ENCODE data around the gene ZNF592.

Gene ZNF592

DNA sequence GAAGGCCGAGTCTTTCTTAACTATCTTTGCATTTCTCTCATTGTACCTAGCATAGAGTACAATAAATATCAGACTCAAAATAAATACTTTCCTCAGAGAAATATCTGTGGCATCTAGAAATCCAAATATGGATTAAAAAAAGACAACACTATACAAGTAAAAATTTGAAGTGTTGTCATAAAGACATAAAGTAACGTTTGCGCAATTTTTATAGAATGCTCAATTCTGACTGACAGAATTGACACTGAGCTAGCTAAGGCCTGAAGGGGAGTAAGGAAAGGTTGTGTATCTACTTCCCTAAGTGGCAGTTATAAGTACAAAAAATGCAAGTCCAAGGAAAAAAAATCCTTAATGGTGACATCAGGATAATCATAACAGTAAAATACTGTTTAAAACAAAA, 33.6 kb upstream of the ZNF592 start (continued):
- TF ChIP-seq, protein P1, sequence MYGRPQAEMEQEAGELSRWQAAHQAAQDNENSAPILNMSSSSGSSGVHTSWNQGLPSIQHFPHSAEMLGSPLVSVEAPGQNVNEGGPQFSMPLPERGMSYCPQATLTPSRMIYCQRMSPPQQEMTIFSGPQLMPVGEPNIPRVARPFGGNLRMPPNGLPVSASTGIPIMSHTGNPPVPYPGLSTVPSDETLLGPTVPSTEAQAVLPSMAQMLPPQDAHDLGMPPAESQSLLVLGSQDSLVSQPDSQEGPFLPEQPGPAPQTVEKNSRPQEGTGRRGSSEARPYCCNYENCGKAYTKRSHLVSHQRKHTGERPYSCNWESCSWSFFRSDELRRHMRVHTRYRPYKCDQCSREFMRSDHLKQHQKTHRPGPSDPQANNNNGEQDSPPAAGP (tag by site-specific recombination; IDR thresholded peaks at IDR 0.05), result no peak
- no peak for TF ChIP-seq ZFP3 (tag by site-specific recombination; IDR thresholded peaks at IDR 0.05; ENCODE audit: low read depth)
- TF ChIP-seq ZNF157 (tag by site-specific recombination; IDR thresholded peaks at IDR 0.05), result no peak
- TF ChIP-seq ZNF214 (tag by site-specific recombination; IDR thresholded peaks at IDR 0.05; ENCODE audit: borderline replicate concordance), result no peak

DNA sequence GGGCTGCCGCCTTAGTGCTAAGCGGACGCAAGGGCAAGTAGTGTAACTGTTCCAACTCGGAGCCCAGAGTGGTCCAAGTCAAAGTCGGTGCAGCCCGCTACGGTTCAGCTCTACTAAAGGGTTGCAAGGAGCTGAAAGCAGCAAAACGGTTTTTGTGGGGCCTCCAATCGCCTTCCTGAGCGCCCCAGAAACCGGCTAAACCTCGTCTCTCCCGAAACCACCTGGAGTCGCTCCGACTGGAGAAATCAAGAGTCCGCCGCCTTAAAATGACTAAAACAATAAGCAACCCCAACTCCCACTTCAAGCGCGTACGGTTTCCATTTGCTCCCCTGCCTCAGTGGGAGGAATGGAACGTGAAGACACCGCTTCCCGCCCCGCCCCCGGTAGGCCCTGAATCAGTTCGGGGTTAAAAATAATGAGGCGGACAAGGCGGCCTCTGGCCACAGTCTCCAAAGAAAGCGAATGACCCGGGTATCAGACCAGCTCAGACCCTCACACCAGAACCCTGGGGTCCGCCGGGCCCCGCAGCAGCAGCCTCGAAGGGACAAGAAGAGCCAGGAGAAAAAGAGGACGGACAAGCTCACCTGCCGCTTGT, 32.9 kb upstream of the ZNF592 start:
- ChIA-PET CTCF (interaction anchor here (0.7 to 1.3 kb wide), 5 partner anchors 33 to 129 kb away, joined by 3 to 4 read pairs (median 3); partner anchors contain the start of gene WDR73), POLR2A (interaction anchor here (0.6 to 3.7 kb wide), 31 partner anchors 9 to 265 kb away, joined by 3 to 64 read pairs (median 6); partner anchors contain the start of genes WDR73 and ZSCAN2)
- Histone ChIP-seq H3K9me3 (ENCODE audit: control insufficient read depth, insufficient read depth, low read depth, low read length) (no peaks in the 10 kb centered on the region), H3K27ac (ENCODE audit: extremely low read depth, low read depth, low read length) (peak overlapping the region; percentile 79), H3K4me3 (ENCODE audit: low read depth, low read length) (peak overlapping the region; percentile 78), H3K36me3 (ENCODE audit: control insufficient read depth in 2 of 2, insufficient read depth in 1 of 2, low read length in 2 of 2) (peaks cover 10 to 20% of the 10 kb centered on the region in 2 experiments; a peak in 2 of 3 replicates), H3K4me1 (ENCODE audit: control insufficient read depth, insufficient read depth, low read length) (peaks cover 3% of the 10 kb centered on the region; the same call in 1 of the 2 replicates)
- TF ChIP-seq EGR2 (tag by site-specific recombination; IDR thresholded peaks at IDR 0.05; ENCODE audit: low read depth), result 0 out of 2 replicates have a peak, but pooled peaks have one; percentile 6
- no peak for TF ChIP-seq ZFHX2 (tag by site-specific recombination; conservative IDR thresholded peaks at IDR 0.05)

DNA sequence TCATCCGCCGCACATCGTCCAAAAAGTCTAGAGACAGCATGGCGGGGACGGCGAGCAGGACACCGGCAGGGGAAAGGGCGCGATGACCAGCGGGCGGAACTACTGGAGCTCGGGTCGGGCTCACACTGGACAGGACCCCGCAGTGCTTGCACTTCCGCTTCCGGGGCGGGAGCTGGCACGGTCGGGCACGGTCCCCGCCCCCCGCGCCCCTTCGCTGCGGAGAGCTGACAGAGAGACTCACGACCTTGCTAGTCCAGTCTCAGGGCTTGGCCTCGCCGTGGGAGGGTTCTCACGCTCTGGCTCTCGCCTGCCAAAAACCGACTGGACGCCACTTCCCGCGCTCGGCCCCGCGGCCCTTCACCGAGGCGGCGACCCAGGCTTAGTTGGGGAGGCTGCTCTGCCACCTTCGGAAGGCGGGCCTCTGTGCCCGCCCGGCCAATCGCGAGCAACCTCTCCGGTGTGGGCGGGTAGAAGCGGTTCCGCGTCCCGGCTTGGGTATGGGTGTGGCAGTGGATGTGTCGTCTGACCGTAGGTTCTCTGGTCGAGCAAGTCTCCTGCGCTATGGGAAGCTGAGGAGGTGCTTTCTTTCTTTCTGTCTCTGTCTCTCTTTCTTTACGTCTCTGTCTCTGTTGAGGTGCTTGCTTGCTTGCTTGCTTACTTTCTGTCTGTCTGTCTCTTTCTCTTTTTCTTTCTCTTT, 32.2 kb upstream of the ZNF592 start, which contains the start of gene SEC11A:
Gene SEC11A (minus strand): TSS at position 104 of the 697 bp plus-strand sequence. CDS start 64 bp downstream, at position 40.
- ChIA-PET POLR2A (interaction anchor here (0.5 to 3.7 kb wide), 35 partner anchors 9 to 265 kb away, joined by 3 to 64 read pairs (median 5); partner anchors contain the start of genes WDR73 and ZSCAN2), CTCF (interaction anchor here (0.7 to 1.4 kb wide), 10 partner anchors 13 to 212 kb away, joined by 3 to 4 read pairs (median 3); partner anchors contain the start of gene WDR73)
- peaks cover 4 to 14% of the 10 kb centered on the region in 2 experiments; a peak in 2 of 3 replicates for H3K36me3 ChIP-seq (ENCODE audit: control insufficient read depth in 2 of 2, insufficient read depth in 1 of 2, low read length in 2 of 2)
- peak within 1 kb of the TSS; percentile 79 for H3K27ac ChIP-seq (ENCODE audit: extremely low read depth, low read depth, low read length)
- peaks cover 3% of the 10 kb centered on the region; the same call in 1 of the 2 replicates for H3K4me1 ChIP-seq (ENCODE audit: control insufficient read depth, insufficient read depth, low read length)
- H3K4me3 ChIP-seq (ENCODE audit: low read depth, low read length), result peak within 1 kb of the TSS; percentile 78
- no peaks in the 10 kb centered on the region for H3K9me3 ChIP-seq (ENCODE audit: control insufficient read depth, insufficient read depth, low read depth, low read length)
- TF ChIP-seq KLF9 (tag by site-specific recombination; IDR thresholded peaks at IDR 0.05; ENCODE audit: low read depth) (peak; percentile 91), SP7 (tag by site-specific recombination; IDR thresholded peaks at IDR 0.05) (peak; percentile 84), ZEB2 (tag by site-specific recombination; IDR thresholded peaks at IDR 0.05) (peak; percentile 91), YY1 (tag by site-specific recombination; IDR thresholded peaks at IDR 0.05) (peak; percentile 77), PRDM1 (tag by site-specific recombination; IDR thresholded peaks at IDR 0.05) (peak; percentile 98), ZNF121 (tag by site-specific recombination; IDR thresholded peaks at IDR 0.05) (0 out of 2 replicates have a peak, but pooled peaks have one; percentile 42), ZFP41 (tag by site-specific recombination; IDR thresholded peaks at IDR 0.05; ENCODE audit: borderline replicate concordance) (no peak), ZNF423 (tag by site-specific recombination; IDR thresholded peaks at IDR 0.05) (no peak), ZNF677 (tag by site-specific recombination; IDR thresholded peaks at IDR 0.05) (no peak), ZNF155 (tag by site-specific recombination; IDR thresholded peaks at IDR 0.05) (no peak), ZNF747 (tag by site-specific recombination; IDR thresholded peaks at IDR 0.05) (no peak), SP3 (tag by site-specific recombination; IDR thresholded peaks at IDR 0.05) (peak; percentile 94)
- TF ChIP-seq, protein P2, sequence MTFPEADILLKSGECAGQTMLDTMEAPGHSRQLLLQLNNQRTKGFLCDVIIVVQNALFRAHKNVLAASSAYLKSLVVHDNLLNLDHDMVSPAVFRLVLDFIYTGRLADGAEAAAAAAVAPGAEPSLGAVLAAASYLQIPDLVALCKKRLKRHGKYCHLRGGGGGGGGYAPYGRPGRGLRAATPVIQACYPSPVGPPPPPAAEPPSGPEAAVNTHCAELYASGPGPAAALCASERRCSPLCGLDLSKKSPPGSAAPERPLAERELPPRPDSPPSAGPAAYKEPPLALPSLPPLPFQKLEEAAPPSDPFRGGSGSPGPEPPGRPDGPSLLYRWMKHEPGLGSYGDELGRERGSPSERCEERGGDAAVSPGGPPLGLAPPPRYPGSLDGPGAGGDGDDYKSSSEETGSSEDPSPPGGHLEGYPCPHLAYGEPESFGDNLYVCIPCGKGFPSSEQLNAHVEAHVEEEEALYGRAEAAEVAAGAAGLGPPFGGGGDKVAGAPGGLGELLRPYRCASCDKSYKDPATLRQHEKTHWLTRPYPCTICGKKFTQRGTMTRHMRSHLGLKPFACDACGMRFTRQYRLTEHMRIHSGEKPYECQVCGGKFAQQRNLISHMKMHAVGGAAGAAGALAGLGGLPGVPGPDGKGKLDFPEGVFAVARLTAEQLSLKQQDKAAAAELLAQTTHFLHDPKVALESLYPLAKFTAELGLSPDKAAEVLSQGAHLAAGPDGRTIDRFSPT (tag by site-specific recombination; IDR thresholded peaks at IDR 0.05), result peak; percentile 100
- TF ChIP-seq, protein P3, sequence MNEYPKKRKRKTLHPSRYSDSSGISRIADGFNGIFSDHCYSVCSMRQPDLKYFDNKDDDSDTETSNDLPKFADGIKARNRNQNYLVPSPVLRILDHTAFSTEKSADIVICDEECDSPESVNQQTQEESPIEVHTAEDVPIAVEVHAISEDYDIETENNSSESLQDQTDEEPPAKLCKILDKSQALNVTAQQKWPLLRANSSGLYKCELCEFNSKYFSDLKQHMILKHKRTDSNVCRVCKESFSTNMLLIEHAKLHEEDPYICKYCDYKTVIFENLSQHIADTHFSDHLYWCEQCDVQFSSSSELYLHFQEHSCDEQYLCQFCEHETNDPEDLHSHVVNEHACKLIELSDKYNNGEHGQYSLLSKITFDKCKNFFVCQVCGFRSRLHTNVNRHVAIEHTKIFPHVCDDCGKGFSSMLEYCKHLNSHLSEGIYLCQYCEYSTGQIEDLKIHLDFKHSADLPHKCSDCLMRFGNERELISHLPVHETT (tag by site-specific recombination; IDR thresholded peaks at IDR 0.05), result peak; percentile 77
- TF ChIP-seq, protein P4, sequence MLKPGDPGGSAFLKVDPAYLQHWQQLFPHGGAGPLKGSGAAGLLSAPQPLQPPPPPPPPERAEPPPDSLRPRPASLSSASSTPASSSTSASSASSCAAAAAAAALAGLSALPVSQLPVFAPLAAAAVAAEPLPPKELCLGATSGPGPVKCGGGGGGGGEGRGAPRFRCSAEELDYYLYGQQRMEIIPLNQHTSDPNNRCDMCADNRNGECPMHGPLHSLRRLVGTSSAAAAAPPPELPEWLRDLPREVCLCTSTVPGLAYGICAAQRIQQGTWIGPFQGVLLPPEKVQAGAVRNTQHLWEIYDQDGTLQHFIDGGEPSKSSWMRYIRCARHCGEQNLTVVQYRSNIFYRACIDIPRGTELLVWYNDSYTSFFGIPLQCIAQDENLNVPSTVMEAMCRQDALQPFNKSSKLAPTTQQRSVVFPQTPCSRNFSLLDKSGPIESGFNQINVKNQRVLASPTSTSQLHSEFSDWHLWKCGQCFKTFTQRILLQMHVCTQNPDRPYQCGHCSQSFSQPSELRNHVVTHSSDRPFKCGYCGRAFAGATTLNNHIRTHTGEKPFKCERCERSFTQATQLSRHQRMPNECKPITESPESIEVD (tag by site-specific recombination; IDR thresholded peaks at IDR 0.05), result no peak
- TF ChIP-seq, protein P5, sequence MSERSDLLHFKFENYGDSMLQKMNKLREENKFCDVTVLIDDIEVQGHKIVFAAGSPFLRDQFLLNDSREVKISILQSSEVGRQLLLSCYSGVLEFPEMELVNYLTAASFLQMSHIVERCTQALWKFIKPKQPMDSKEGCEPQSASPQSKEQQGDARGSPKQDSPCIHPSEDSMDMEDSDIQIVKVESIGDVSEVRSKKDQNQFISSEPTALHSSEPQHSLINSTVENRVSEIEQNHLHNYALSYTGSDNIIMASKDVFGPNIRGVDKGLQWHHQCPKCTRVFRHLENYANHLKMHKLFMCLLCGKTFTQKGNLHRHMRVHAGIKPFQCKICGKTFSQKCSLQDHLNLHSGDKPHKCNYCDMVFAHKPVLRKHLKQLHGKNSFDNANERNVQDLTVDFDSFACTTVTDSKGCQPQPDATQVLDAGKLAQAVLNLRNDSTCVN (tag by site-specific recombination; optimal IDR thresholded peaks at IDR 0.05), result peak; percentile 91
